Measurements from ENCODE around the gene PLA2G4F. TPM values are rescaled to one million over a fixed set of nuclear protein-coding genes. Genes with fewer than 3 reads are reported as not detected.

Gene PLA2G4F, protein sequence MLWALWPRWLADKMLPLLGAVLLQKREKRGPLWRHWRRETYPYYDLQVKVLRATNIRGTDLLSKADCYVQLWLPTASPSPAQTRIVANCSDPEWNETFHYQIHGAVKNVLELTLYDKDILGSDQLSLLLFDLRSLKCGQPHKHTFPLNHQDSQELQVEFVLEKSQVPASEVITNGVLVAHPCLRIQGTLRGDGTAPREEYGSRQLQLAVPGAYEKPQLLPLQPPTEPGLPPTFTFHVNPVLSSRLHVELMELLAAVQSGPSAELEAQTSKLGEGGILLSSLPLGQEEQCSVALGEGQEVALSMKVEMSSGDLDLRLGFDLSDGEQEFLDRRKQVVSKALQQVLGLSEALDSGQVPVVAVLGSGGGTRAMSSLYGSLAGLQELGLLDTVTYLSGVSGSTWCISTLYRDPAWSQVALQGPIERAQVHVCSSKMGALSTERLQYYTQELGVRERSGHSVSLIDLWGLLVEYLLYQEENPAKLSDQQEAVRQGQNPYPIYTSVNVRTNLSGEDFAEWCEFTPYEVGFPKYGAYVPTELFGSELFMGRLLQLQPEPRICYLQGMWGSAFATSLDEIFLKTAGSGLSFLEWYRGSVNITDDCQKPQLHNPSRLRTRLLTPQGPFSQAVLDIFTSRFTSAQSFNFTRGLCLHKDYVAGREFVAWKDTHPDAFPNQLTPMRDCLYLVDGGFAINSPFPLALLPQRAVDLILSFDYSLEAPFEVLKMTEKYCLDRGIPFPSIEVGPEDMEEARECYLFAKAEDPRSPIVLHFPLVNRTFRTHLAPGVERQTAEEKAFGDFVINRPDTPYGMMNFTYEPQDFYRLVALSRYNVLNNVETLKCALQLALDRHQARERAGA
- total RNA-seq, result not detected

DNA sequence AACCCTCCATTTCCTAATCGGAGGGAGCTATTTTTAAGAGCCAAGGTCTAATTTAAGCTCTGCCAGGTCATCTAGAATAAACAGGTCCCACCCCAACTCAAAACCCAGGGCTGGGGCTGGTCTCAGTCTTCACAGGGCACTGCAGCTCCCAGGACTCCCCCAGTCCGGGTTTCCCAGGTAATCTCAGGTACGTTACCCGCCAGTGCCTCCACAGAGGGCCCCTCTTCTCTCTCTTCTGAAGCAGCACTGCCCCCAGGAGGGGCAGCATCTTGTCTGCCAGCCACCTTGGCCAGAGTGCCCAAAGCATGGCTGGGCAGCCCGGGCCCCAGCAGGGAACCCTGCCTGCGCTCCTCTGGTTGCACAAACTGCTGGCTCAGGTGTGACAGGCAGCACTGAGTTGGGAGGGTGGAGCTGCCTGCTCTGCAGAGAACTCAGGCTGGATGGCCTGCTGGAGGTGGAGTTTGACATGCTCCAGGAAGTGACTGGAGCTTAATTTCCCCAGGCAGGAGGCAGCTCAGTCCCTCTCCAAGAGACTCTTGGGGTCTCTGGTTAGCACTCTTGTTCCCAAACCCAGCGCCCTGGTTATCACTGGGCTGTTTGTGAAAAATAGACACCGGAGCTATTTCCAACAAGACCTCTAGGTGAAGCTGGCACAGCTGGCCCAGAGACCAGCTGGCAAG is at the start of gene PLA2G4F:
Gene PLA2G4F (minus strand): TSS at position 394 of the 680 bp plus-strand sequence. CDS start 87 bp downstream, at position 307.
- Histone ChIP-seq H3K36me3 (peaks cover 0 to 29% (median 10%) of the 10 kb centered on the region in 3 donors), H3K9me3 (no peaks in the 10 kb centered on the region), H3K4me1 (peaks cover 0 to 10% (median 2%) of the 10 kb centered on the region in 4 donors), H3K27me3 (no peaks in the 10 kb centered on the region), H3K27ac (no peak within 1 kb of the TSS), H3K4me3 (peak within 1 kb of the TSS in 1 of 4 donors; percentile 12)
- 74 to 80% methylated on average over 7 to 8 of the region's 8 CpGs for WGBS, 2 donors
- TF ChIP-seq POLR2A (IDR thresholded peaks at IDR 0.05) (no peak), EP300 (IDR thresholded peaks at IDR 0.05) (no peak), CTCF (IDR thresholded peaks at IDR 0.05) (no peak)
- DNase-seq (ENCODE audit: low spot score in 2 of 2), result no peak

- Histone ChIP-seq H3K36me3 (peaks cover 0 to 23% (median 0%) of the 10 kb centered on the region in 3 donors), H3K27ac (no peak overlapping the region), H3K27me3 (no peaks in the 10 kb centered on the region), H3K4me1 (peaks cover 0 to 45% (median 9%) of the 10 kb centered on the region in 4 donors), H3K9me3 (no peaks in the 10 kb centered on the region), H3K4me3 (no peak overlapping the region)
- TF ChIP-seq POLR2A (IDR thresholded peaks at IDR 0.05), result no peak
- no peak for TF ChIP-seq CTCF (IDR thresholded peaks at IDR 0.05)
- no peak for TF ChIP-seq EP300 (IDR thresholded peaks at IDR 0.05)
- DNase-seq (ENCODE audit: low spot score in 2 of 2), result no peak
- WGBS, 2 donors, result 92 to 94% methylated on average over 3 of the region's 3 CpGs
Observed at GRCh38 chr15:42203891-42204290, 47.5 kb upstream of the PLA2G4F start.

GRCh38 chr15:42202653-42203052 is 46.2 kb upstream of the PLA2G4F start:
- peaks cover 0 to 35% (median 0%) of the 10 kb centered on the region in 3 donors for H3K36me3 ChIP-seq
- TF ChIP-seq EP300 (IDR thresholded peaks at IDR 0.05) (no peak), CTCF (IDR thresholded peaks at IDR 0.05) (no peak), POLR2A (IDR thresholded peaks at IDR 0.05) (no peak)
- WGBS, 2 donors, result 61 to 64% methylated on average over 2 of the region's 2 CpGs
- H3K27me3 ChIP-seq, result no peaks in the 10 kb centered on the region
- DNase-seq (ENCODE audit: low spot score in 2 of 2), result no peak
- H3K4me1 ChIP-seq, result peaks cover 0 to 40% (median 9%) of the 10 kb centered on the region in 4 donors
- no peaks in the 10 kb centered on the region for H3K9me3 ChIP-seq
- H3K27ac ChIP-seq, result no peak overlapping the region
- no peak overlapping the region for H3K4me3 ChIP-seq

GRCh38 chr15:42201801-42202200 is 45.4 kb upstream of the PLA2G4F start:
- no peak overlapping the region for H3K27ac ChIP-seq
- H3K4me1 ChIP-seq, result peaks cover 0 to 32% (median 6%) of the 10 kb centered on the region in 4 donors
- TF ChIP-seq POLR2A (IDR thresholded peaks at IDR 0.05) (no peak), EP300 (IDR thresholded peaks at IDR 0.05) (no peak), CTCF (IDR thresholded peaks at IDR 0.05) (no peak)
- peaks cover 0 to 42% (median 0%) of the 10 kb centered on the region in 3 donors for H3K36me3 ChIP-seq
- no peak overlapping the region for H3K4me3 ChIP-seq
- H3K9me3 ChIP-seq, result no peaks in the 10 kb centered on the region
- WGBS, 2 donors, result 96 to 98% methylated on average over 1 of the region's 1 CpG
- DNase-seq (ENCODE audit: low spot score in 2 of 2), result no peak
- no peaks in the 10 kb centered on the region for H3K27me3 ChIP-seq

Data from tibial nerve (tissue), 4 donors.